ENCODE measurements around the gene KRI1.

Gene KRI1

DNA sequence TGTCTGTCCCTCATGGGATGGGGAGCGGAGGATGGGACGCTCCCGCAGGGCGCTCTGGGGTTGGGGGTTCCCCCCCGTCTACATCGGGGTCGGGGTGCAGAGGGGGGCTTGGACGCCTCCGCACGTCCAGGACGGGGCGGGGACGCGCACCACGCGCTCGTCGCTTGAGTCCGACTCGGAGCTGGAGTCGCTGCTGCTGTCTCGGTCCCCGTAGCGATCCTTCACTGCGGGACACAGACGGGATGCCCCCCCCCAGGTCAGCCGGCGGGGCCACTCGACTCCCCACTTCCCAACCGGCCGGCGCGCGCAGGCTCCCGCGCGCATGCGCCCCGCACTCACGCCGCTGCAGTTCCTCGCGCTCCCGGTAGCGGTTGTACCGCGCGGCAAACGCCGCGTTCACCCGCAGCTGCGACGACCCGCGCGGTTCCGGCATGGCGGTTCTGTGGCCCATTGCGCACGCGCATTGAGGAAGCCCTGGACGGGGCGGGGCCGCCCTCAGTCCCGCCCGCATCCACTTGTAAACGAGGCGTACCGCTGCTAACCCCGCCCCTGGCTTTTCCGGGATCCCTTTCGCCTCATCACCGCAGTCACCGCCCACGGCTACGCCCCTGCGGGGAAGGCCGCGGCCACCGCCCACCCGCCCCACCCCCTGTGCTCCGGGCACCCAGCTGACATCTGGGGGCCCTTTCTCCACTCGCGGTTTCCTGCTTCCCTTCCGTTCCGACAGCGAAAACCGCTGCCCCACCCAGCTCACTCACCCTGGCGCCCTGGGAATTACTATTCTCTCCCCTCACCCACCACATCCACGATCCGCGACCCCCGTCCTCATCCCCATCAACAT lies at the start of gene KRI1:
Gene KRI1 (minus strand): TSS at position 444 of the 841 bp plus-strand sequence. CDS start 11 bp downstream, at position 433.
- DNase-seq, result peak; percentile 91

DNA sequence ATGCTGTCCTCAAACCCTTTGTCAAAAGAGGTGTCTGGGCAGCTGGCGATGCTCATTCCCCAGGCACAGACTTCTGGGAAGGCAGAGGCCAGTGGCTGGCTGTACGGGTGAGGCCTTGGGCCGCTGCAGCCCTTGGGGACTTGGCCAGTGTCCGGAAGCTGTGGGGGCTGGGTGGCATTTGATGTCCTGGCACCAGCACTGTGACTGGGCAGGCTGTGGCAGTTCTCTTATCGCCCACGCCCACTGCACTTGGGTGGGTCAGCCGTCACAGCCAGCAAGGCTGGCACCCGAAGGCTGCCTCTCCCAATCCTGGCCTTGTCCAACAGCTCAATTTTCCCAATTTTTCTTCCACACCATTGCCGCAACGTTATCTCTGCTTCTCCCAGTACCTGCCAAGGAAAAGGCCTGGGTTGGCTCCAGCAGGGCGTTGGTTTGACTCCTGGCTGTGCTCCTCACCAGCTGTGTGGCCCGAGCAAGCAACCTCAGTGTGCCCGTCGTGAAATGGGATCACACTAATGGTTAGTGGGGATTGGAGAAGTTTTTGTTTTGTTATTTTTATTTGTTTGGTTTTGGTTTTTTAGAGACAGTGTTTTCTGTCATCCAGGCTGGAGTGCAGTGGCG lies 46.8 kb upstream of the KRI1 start:
- DNase-seq, result no peak

DNA sequence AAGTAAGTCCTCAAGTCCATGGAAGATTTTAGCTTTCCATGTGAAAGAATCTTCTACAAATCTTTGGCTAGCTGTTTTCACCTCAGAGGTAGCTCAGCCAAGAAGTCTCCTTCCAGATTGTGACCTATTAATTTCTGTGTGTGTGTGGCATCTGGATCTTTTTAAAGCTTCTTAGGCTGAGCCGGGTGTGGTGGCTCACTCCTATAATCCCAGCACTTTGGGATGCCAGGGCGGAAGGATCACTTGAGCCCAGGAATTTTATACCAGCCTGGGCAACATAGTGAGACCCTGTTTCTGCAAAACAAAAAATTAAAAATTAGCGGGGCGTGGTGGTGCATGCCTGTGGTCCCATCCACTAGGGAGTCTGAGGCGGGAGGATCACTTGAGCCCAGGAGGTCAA lies 46.1 kb upstream of the KRI1 start:
- DNase-seq, result no peak

DNA sequence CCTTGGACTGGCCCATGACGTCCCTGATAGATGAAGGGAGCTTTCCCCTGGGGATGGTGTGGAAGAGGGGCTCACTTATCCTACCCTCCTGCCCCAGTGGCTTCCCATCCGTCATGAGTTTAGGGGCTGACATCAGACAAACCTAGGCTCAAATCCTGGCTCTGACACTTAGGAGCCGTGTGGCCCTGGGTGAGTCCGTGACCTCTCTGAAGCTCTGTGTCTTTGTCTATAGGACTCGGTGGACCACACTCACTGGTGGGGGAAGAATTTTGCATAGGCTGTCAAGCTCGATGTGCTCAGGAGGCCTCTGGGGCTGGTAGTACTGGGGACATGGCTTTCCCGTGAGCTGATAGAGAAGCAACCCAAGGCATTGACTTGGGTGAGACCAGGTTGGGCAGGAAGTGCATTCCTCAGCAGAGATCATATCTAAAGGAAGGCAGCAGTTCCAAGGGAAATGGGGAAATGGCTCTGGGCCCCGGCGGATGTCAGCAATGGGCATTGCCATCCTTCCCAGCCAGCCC lies 38.7 kb upstream of the KRI1 start:
- no peak for DNase-seq

DNA sequence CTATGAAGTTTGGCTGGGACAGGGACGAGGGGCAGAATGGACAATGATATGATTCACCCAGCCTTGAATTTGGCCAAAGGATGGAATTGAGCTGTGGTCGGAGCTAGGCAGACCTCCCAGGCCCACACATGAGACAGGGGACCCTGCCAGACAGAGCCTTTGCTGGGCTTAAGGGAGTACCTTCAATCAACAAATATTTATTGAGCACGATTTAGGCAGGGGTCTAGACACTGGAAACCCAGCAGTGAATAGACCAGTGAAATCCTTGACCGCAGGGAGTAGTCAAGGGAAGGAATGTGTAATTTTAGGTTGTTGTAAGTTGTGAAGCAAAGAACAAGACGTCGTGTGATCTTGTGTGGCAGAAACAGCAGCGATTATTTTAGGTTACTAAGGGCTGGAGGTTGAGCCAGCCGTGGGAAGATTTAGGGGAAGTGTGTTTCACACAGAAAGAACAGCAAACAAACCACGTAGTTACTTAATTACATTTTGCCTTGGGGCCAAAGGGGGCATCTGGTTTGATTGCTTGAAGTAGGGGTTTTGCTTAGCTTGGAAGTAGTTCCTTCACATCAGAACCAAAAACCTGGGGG lies 38.2 kb upstream of the KRI1 start:
- DNase-seq, result no peak

DNA sequence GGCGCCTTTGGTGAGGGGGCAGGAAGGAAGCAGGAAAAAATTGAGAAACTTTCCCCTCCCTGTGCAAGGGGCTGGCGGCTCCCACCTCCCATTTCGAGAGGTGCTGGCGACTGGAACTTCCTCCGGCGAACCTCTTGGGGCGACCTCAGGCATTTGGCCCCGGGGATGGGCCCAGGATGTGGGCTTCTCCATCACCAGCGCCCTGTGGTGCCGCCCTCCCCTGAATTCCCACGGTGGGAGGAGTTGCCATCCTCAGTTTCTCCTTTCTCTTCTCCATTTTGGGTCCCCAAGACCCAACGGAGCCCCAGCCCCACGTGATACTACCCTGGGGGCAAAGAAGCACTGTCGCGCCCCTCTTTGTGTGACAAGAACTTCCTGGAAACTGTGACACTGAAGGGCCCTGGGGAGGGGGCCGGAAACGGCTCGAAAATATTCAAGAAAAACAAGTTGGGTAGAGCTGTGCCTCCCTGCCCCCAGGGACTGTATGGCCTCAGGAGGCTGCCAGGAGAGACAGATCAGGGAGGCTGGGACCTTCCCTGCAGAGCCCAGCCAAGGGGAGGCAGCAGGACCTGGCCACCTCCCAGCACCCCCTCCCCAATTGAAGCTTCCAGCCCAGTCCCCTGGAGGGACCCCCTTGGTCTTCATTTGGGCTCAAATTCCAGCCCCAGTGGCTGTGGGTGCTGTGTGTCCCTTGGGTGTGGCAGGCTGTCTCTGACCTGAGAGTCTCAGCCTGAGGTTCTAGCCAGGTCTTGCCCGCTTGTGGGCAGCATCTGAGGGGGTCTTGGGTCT lies 37.5 kb upstream of the KRI1 start:
- DNase-seq, result no peak

DNA sequence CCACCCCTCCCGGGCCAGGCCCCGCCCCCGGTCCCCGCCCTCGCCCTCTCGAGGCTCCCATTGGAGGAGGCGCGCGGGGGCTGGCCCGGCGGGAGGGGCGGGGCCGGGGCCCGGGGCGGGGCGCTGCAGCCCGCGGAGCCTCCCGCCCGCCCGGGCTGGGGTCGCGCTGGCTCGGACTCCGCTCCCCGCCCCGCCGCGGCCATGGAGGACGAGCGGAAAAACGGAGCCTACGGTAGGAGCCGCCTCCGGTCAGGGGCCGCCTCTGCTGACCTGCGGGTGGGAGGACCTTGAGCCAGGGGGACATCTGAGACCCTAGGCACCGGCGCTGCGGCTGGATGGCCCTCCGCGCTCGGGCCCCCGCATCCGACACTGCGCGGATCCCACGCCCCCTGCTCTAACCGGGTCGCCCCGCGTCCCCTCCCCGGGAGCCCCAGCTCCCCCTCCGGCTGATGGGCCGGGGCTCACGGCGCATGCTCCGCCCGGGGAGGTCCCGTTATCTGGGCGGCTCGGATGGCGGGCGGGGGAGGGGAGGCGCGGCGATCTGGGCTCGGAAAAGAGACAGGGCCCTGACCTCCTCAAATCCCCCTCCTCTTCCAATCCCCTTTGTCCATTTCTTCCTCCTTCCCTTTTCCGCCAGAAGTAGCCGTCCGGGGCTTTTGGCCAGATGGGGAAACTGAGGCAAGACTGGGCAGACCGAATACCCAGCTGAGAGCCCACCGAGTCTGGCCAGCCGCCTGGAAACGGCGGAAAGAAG lies 36.7 kb upstream of the KRI1 start:
- no peak for DNase-seq

DNA sequence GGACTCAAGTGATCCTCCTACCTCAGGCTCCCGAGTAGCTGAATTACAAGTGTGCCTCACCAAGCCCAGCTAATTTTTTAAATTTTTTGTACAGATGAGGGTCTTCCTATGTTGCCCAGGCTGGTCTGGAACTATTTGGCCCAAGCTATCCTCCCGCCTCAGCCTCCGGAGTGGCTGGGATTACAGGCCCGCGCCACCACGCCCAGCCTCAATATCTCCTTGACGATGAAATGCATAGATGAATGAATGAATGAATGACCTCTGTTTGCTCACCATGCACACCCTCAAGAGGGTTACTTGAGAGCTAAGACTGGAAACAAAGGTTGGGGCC lies 36.2 kb upstream of the KRI1 start:
- peak; percentile 67 for DNase-seq

DNA sequence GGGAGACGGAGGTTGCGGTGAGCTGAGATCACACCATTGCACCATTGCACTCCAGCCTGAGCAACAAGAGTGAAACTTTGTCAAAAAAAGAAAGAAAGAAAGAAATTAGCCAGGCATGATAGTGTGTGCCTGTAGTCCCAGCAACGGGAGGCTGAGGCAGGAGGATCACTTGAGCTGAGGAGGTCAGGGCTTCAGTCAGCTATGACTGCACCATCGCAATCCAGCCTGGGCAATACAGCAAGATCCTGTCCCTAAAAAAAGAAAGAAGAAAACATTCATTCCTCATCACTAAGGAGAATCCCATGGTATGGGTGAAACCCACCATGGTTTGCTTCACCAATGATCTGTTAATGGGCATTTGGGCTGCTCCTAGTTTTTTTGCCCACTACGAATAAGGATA lies 34.3 kb upstream of the KRI1 start:
- no peak for DNase-seq

DNA sequence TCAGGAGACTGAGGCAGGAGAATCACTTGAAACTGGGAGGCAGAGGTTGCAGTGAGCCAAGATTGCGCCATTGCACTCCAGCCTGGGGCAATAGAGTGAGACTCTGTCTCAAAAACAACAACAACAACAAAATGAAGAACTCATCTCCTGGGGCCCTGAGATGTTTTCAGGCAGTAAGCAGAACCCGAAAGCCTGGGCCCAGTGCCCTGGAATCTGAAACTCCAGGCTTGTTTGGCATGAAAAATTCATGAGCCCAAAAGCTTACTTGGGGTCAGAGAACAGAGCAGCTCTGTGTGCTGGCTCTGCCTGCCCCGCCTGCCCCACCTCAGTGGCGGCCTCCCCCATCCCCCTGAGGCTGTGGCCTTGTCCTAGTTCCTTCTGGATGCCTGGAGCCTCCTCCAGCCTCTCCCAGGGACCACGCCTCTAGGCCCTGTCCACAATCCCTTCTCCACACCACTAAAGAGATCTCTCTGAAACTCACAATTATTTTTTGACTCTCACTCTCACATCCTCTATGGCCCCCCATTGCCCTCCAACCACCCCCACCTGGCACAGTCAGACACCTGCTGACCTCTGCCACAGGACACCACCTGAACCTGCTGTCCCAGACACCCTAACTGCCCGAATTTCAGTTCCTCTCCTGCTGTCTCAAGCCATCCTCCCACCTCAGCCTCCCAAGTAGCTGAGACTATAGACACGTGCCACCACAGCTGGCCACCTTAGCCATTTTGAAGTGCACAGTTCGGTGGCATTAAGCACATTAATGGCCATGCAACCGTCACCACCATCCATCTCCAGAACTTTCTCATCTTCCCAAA lies 28.2 kb upstream of the KRI1 start:
- DNase-seq, result no peak

DNA sequence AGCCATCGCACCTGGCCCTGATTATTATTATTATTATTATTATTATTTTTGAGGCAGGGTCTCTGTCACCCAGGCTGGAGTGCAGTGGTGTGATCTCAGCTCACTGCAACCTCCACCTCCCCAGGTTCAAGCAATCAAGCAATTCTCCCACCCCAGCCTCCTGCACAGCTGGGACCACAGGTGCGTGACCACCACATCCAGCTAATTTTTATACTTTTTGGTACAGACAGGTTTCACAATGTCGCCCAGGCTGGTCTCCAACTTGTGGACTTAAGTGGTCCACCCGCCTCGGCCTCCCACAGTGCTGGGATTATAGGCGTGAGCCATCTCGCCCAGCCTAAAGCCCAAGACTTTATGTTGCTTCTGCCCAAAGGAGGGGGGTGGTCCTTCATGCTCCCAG lies 27.3 kb upstream of the KRI1 start:
- no peak for DNase-seq

DNA sequence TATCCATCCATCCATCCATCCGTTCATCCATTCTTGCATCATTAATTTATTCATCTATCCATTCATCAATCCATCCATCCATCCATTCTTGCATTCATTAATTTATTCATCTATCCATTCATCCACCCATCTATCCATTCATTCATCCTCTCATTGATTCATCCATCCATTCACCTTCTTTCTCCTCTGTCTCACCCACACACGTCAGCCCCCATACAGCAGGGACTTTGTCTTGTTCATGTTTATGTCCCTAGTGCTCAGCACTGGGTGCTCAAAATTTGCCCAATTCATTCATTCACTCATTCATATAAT lies 22.0 kb upstream of the KRI1 start:
- no peak for DNase-seq

DNA sequence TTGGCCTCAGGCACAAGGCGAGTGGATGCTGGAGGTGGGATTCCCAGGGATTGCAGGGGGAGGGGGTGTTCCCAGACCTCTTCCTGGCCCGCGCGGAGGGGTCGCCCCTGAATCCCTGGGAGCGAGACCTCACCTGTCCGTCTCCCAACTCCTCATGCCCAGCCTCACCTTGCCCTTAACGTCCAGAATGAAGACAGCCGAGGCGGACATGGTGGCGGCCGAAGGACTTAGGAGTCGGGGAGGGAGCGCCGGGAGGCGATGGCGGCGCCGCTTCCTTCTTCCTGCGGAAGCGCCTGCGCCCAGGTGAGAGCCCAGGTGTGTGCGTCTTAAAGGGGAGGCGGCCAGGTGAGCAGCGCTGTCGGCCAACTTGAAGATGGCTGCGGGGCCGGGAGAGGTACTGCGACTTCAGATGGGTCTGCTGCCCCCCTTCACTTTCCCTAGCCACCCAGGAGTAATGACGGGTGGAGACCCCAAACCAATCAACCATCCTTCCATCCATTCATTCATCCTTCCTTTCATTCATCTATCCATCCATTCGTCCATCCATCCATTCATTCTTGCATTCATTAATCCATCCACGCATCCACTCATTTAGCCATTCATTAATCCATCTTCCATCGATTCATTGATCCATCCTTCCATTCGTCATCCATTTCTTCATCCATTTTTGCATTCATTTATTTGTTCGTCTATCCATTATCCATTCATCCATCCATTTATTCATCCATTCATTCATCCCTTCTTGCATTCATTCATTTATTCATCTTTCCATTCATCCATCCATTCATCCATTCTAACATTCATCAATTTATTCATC lies 21.4 kb upstream of the KRI1 start, which contains the start of gene AP1M2:
Gene AP1M2 (minus strand): TSS at position 291 of the 817 bp plus-strand sequence. CDS start 81 bp downstream, at position 210.
- no peak for DNase-seq

DNA sequence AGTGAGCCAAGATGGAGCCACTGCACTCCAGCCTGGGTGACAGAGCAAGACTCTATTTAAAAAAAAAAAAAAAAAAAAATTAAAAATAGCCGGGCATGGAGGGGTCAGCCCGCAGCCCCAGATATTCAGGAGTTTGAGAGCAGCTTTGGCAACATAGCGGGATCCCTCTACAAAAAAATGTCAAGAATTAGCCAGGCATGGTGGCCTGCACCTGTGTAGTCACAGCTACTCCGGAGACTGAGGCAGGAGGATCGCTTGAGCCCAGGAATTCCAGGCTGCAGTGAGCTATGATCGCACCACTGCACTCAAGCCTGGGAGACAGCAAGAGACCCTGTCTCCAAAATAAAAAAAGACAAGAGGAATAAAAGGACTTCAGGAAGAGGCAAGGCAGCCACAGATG lies 20.6 kb upstream of the KRI1 start:
- no peak for DNase-seq

DNA sequence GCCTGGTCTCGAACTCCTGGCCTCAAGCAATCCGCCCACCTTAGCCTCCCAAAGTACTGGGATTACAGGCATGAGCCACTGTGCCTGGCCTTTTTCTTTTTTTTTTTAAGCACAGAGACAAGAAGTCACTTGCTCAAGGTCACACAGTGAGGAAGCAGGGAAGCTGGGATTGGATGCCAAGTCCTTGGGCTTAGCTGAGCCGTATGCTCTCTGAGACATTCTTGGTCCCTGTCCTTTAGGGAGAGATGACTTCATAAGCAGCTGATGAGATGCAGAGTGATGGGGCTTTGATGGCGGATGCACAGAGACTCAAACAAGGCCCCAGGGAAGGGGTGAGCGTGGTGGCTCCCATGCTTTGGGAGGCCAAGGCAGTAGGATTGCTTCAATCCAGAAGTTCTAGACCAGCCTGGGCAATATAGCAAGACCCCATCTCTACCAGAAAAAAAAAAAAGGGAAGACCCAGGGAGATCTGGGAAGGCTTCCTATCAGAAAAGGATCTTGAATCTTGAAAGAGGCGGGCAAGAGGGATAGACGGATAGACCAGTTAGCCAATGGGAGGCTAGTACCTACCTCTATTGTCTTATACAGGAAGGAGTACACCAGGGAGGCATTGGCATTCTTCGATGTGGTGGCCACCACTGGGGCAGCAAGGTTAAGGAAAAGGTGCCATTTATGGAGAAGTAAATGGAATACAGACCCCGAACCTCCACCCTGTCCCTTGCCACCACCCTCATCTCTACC lies 17.4 kb upstream of the KRI1 start:
- no peak for DNase-seq

DNA sequence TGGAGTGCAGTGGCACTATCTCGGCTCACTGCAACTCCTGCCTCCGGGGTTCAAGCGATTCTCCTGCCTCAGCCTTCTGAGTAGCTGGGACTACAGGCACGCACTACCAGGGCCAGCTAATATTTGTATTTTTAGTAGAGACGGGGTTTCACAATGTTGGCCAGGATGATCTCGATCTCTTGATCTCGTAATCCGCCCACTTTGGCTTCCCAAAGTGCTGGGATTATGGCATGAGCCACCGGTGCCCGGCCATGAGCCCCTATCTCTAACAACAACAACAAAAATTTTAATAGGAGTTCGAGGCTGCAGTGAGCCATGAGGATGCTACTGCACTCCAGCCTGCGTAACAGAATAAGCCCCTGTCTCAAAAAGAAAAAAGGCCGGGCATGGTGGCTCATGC lies 16.3 kb upstream of the KRI1 start:
- DNase-seq, result no peak

DNA sequence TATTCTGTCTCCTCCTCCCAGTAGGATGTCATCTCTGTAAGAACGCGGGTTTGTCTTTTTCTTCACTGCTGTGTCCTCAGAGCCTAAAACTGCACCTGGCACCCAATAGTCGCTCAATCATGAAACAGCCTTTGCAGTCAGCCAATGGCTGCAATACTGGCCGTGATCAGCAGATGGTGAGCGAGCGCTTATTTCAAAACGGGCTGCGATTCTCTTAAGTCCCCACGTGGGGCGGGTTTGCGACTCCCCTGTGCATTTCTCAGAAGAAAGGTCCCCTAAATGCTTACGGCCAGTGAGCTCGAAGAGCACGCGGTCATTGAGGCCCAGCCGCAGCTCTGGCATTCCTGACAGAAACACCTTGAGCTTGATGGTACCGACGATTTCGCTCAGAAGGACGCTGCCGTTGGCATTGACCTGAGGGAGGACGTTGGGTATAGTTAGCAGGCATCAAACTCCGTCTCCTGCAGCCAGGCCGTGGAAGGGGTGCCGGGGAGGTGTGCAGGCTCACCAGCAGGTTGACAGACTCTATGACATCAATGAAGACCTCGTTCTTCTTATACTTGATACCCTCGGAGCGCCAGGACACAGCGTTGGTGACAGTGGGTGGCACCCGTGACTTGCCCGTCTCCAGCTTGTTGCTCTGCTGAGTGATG lies 15.3 kb upstream of the KRI1 start:
- DNase-seq, result peak; percentile 21

DNA sequence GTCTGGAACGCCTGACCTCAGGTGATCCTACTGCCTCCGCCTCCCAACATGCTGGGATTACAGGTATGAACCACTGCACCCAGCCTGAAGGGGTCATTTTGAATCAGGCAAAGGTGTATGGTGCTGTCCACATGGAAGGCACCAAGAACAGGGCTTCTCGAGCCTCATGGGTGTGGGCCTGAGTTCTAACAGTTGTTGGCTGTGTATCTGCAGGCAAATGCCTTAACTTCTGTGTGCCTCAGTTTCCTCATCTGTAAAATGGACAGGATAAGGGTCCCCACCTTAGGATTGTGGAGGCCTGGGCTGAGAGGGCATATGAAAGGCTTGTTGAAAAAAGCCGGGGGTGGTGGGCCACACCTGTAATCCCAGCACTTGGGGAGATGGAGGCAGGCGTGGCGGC lies 12.1 kb upstream of the KRI1 start:
- DNase-seq, result no peak

DNA sequence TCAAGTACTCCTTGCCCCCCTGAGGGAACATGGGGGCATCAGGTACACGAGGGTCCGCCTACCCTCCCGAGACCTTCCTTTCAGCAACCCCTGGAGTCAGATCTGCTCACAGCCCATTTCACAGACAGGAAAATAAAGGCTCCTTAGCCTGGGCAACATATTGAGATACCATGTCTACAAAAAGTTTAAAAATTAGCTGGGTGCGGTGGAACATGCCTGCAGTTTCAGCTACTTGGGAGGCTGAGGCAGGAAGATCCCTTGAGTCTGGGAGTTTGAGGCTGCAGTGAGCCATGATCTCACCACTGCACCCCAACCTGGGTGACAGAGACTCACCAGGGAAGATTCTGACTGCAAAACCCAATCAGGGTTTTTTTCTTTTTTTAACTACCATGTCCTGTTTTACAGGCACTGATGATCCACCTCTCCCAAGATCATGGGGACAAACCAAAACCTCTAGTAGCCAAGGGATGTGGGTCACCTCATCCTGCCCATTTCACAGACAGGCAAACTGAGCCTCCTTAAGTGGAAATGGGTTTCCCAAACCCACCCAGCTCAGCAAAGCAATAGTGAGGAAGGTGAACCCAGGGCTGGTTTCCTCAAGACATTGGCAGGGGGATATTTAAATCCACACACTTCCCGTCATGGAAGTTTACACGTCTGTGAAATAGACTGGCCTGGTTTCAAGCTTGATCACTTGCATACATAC lies 9.4 kb upstream of the KRI1 start:
- DNase-seq, result no peak

All from NCI-H2029 treated with DMSO at 0.1 percent for 48 hours (cell line).